Inflammatory macrophage treated with lipopolysaccharide for 1 hour (primary cell): Measurements from ENCODE around the gene ESF1.

Experiments
- DNase-seq, 2 donors: peaks; one replicate each; pipeline ENCODE4 v3.0.0-alpha.2; 2020 to 2022

ESF1 gene

GRCh38 chr20:13672690-13673089 is 112.0 kb downstream of the ESF1 start:
- no peak for DNase-seq

GRCh38 chr20:13671916-13672378 is 112.8 kb downstream of the ESF1 start:
- no peak for DNase-seq

GRCh38 chr20:13671512-13671911 is 113.2 kb downstream of the ESF1 start:
- DNase-seq, result no peak

- DNase-seq, result no peak
Measured at GRCh38 chr20:13670160-13670559, 114.6 kb downstream of the ESF1 start.

- DNase-seq, result no peak
Measured at GRCh38 chr20:13665709-13666395, 118.9 kb downstream of the ESF1 start.
